ENCODE results near the gene CHCHD6.

Gene CHCHD6

GRCh38 chr3:126706631-126707030, 2.6 kb downstream of the CHCHD6 start:
- DNase-seq = no peak

- DNase-seq = no peak
These were observed 7.2 kb downstream of the CHCHD6 start for GRCh38 chr3:126711121-126711760.

- DNase-seq = no peak
These were observed 9.2 kb downstream of the CHCHD6 start for GRCh38 chr3:126713199-126713598.

- DNase-seq = no peak
These were observed 10.3 kb downstream of the CHCHD6 start for GRCh38 chr3:126714276-126714900.

GRCh38 chr3:126714921-126715320, 10.9 kb downstream of the CHCHD6 start:
- DNase-seq = no peak

- DNase-seq = no peak
These were observed 11.4 kb downstream of the CHCHD6 start for GRCh38 chr3:126715432-126715831.

- no peak for DNase-seq
These were observed 12.0 kb downstream of the CHCHD6 start for GRCh38 chr3:126716057-126716456.

GRCh38 chr3:126718561-126719445, 14.8 kb downstream of the CHCHD6 start:
- no peak for DNase-seq

GRCh38 chr3:126720596-126720995, 16.6 kb downstream of the CHCHD6 start:
- DNase-seq = no peak

GRCh38 chr3:126721246-126721645, 17.2 kb downstream of the CHCHD6 start:
- DNase-seq = no peak

- DNase-seq = no peak
These were observed 19.2 kb downstream of the CHCHD6 start for GRCh38 chr3:126723237-126723636.

- DNase-seq = no peak
These were observed 19.8 kb downstream of the CHCHD6 start for GRCh38 chr3:126723801-126724200.

- DNase-seq = no peak
These were observed 24.6 kb downstream of the CHCHD6 start for GRCh38 chr3:126728680-126729079.

GRCh38 chr3:126730376-126730775, 26.3 kb downstream of the CHCHD6 start:
- no peak for DNase-seq

GRCh38 chr3:126731044-126731443, 27.0 kb downstream of the CHCHD6 start:
- DNase-seq = no peak

- DNase-seq = no peak
These were observed 28.4 kb downstream of the CHCHD6 start for GRCh38 chr3:126732281-126733060.

- no peak for DNase-seq
These were observed 29.0 kb downstream of the CHCHD6 start for GRCh38 chr3:126733061-126733430.

- DNase-seq = no peak
These were observed 30.2 kb downstream of the CHCHD6 start for GRCh38 chr3:126734106-126734723.

GRCh38 chr3:126737527-126737926, 33.5 kb downstream of the CHCHD6 start:
- DNase-seq = no peak

GRCh38 chr3:126742057-126742456, 38.0 kb downstream of the CHCHD6 start:
- DNase-seq = no peak

- no peak for DNase-seq
These were observed 39.3 kb downstream of the CHCHD6 start for GRCh38 chr3:126743350-126743749.

GRCh38 chr3:126743781-126744180, 39.7 kb downstream of the CHCHD6 start:
- DNase-seq = no peak
